Stomach smooth muscle (tissue), 2 donors: ENCODE measurements around the gene CCR2.

Experiments
- H3K27ac ChIP-seq: one replicate; pipeline ENCODE4 v1.7.0; 2013; ENCODE audit warnings: mild to moderate bottlenecking, low read length, inconsistent platforms
- H3K27me3 ChIP-seq, 2 donors: one replicate each; pipeline ENCODE4 v1.7.0; 2013; ENCODE audit warnings: low read length in 2 of 2; ENCODE audit not compliant: insufficient read depth in 2 of 2, control insufficient read depth in 1 of 2
- H3K36me3 ChIP-seq, 2 donors: one replicate each; pipeline ENCODE4 v1.7.0; 2013; ENCODE audit warnings: low read length in 2 of 2; ENCODE audit not compliant: control insufficient read depth in 2 of 2, insufficient read depth in 2 of 2
- H3K4me1 ChIP-seq: one replicate; pipeline ENCODE4 v1.7.0; 2013; ENCODE audit warnings: low read length; ENCODE audit not compliant: control insufficient read depth, insufficient read depth
- H3K4me3 ChIP-seq, 2 donors: one replicate each; pipeline ENCODE4 v1.7.0; 2013; ENCODE audit warnings: low read length in 2 of 2
- H3K9ac ChIP-seq, 2 donors: one replicate each; pipeline ENCODE4 v1.7.0; 2013; ENCODE audit warnings: low read length in 2 of 2, mild to moderate bottlenecking in 1 of 2
- H3K9me3 ChIP-seq, 2 donors: one replicate each; pipeline ENCODE4 v1.7.0; 2013; ENCODE audit warnings: low read length in 2 of 2; ENCODE audit not compliant: control insufficient read depth in 2 of 2
- donor health status: healthy.
- donor health status: Pancreatic carcinoma.

The CCR2 gene

GRCh38 chr3:46354984-46355383, 1.1 kb downstream of the CCR2 start:
- Histone ChIP-seq H3K9me3 (no peaks in the 10 kb centered on the region), H3K36me3 (no peaks in the 10 kb centered on the region), H3K9ac (no peak overlapping the region), H3K27ac (no peak overlapping the region), H3K4me1 (no peaks in the 10 kb centered on the region), H3K27me3 (peaks cover 0 to 6% of the 10 kb centered on the region in 2 donors), H3K4me3 (no peak overlapping the region)

DNA sequence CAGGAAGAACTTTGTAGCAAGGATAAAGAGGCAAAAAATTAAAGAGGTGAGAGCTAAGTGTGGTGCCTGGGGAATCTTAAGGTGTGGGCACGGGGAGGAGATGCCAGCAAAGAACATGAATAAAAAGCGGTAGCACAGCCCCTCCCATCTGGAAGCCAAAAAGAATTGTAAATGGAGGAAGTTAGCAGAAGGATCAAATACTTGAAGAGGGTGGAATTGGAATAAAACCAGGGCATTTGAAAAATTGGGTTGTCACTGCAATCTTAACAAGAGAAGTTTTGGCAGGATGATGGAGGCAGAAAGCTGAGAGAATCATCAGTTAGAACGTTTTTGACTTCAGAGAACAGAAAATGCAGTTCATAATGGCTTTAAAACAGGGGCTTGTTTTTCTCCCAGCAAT, 2.4 kb downstream of the CCR2 start:
- no peaks in the 10 kb centered on the region for H3K4me1 ChIP-seq
- H3K27me3 ChIP-seq = peaks cover 0 to 6% of the 10 kb centered on the region in 2 donors
- H3K9ac ChIP-seq = no peak overlapping the region
- no peak overlapping the region for H3K27ac ChIP-seq
- H3K4me3 ChIP-seq = no peak overlapping the region
- no peaks in the 10 kb centered on the region for H3K36me3 ChIP-seq
- no peaks in the 10 kb centered on the region for H3K9me3 ChIP-seq

- no peak overlapping the region for H3K4me3 ChIP-seq
- H3K4me1 ChIP-seq = no peaks in the 10 kb centered on the region
- no peak overlapping the region for H3K9ac ChIP-seq
- no peaks in the 10 kb centered on the region for H3K36me3 ChIP-seq
- peaks cover 0 to 6% of the 10 kb centered on the region in 2 donors for H3K27me3 ChIP-seq
- no peak overlapping the region for H3K27ac ChIP-seq
- no peaks in the 10 kb centered on the region for H3K9me3 ChIP-seq
Measured at GRCh38 chr3:46356909-46357308, 3.0 kb downstream of the CCR2 start.

- no peak overlapping the region for H3K9ac ChIP-seq
- no peaks in the 10 kb centered on the region for H3K4me1 ChIP-seq
- no peaks in the 10 kb centered on the region for H3K9me3 ChIP-seq
- H3K4me3 ChIP-seq = no peak overlapping the region
- peaks cover 0 to 4% of the 10 kb centered on the region in 2 donors for H3K27me3 ChIP-seq
- no peaks in the 10 kb centered on the region for H3K36me3 ChIP-seq
- no peak overlapping the region for H3K27ac ChIP-seq
Measured at GRCh38 chr3:46358466-46358865, 4.6 kb downstream of the CCR2 start.

DNA sequence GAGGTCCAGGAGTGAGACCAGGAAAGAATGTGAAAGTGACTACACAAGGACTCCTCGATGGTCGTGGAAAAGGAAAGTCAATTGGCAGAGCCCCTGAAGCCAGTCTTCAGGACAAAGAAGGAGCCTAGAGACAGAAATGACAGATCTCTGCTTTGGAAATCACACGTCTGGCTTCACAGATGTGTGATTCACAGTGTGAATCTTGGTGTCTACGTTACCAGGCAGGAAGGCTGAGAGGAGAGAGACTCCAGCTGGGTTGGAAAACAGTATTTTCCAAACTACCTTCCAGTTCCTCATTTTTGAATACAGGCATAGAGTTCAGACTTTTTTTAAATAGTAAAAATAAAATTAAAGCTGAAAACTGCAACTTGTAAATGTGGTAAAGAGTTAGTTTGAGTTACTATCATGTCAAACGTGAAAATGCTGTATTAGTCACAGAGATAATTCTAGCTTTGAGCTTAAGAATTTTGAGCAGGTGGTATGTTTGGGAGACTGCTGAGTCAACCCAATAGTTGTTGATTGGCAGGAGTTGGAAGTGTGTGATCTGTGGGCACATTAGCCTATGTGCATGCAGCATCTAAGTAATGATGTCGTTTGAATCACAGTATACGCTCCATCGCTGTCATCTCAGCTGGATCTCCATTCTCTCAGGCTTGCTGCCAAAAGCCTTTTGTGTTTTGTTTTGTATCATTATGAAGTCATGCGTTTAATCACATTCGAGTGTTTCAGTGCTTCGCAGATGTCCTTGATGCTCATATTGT, 6.0 kb downstream of the CCR2 start:
- Histone ChIP-seq H3K27ac (no peak overlapping the region), H3K9ac (no peak overlapping the region), H3K4me3 (peak overlapping the region in 1 of 2 donors; percentile 35), H3K36me3 (no peaks in the 10 kb centered on the region), H3K9me3 (no peaks in the 10 kb centered on the region), H3K27me3 (peaks cover 0 to 4% of the 10 kb centered on the region in 2 donors), H3K4me1 (no peaks in the 10 kb centered on the region)

GRCh38 chr3:46360907-46361306, 7.0 kb downstream of the CCR2 start:
- H3K9ac ChIP-seq = no peak overlapping the region
- H3K4me1 ChIP-seq = no peaks in the 10 kb centered on the region

DNA sequence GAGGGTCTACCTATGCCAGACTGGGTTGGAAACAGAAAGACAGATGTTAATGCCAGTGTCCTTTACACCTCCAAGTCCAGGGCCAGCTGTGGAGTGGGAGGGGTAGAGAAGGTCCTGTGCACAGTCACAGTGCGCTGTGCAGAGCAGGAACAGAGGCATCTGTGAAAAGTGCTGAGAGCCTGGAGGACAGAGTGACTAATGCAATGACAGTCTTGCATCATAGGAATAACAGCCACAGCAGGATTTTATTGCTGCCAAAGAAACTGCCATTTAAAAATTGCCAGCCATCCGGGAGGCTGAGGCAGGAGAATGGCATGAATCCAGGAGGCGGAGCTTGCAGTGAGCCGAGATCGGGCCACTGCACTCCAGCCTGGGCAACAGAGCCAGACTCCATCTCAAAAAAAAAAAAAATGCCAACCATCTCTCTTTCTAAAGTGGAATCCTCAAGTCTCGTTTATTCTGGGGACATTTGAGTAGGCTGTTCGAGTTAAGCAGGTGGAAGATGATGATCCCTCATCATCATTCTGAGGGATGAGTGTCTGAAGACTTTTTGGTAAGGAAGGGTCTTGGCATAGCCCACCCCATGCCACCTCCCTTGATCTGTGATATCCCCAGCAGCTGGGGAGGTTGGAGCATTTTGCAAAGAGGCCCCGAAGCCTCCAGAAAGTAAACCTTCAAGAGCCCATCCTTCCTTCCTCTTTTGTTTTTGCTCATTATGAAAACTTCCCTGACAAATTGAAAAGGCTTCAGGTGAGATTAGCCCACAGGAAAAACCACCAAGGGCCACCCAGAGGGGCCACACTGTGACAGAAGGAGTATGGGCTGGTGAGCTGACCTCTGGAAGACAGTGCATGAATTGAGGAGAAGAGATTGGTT, 7.7 kb downstream of the CCR2 start:
- Histone ChIP-seq H3K4me3 (no peak overlapping the region), H3K27me3 (peaks cover 0 to 5% of the 10 kb centered on the region in 2 donors), H3K36me3 (no peaks in the 10 kb centered on the region), H3K27ac (no peak overlapping the region), H3K4me1 (no peaks in the 10 kb centered on the region), H3K9ac (no peak overlapping the region), H3K9me3 (no peaks in the 10 kb centered on the region)

More at GRCh38 chr3:46360907-46361306, 7.0 kb downstream of the CCR2 start:
- H3K36me3 ChIP-seq = no peaks in the 10 kb centered on the region
- H3K27ac ChIP-seq = no peak overlapping the region
- H3K4me3 ChIP-seq = no peak overlapping the region
- no peaks in the 10 kb centered on the region for H3K9me3 ChIP-seq
- peaks cover 0 to 4% of the 10 kb centered on the region in 2 donors for H3K27me3 ChIP-seq

- H3K9me3 ChIP-seq = no peaks in the 10 kb centered on the region
- H3K9ac ChIP-seq = no peak overlapping the region
- H3K27me3 ChIP-seq = peaks cover 0 to 5% of the 10 kb centered on the region in 2 donors
- H3K4me3 ChIP-seq = no peak overlapping the region
- no peaks in the 10 kb centered on the region for H3K36me3 ChIP-seq
- no peaks in the 10 kb centered on the region for H3K4me1 ChIP-seq
- no peak overlapping the region for H3K27ac ChIP-seq
Measured at GRCh38 chr3:46365041-46365440, 11.1 kb downstream of the CCR2 start.

DNA sequence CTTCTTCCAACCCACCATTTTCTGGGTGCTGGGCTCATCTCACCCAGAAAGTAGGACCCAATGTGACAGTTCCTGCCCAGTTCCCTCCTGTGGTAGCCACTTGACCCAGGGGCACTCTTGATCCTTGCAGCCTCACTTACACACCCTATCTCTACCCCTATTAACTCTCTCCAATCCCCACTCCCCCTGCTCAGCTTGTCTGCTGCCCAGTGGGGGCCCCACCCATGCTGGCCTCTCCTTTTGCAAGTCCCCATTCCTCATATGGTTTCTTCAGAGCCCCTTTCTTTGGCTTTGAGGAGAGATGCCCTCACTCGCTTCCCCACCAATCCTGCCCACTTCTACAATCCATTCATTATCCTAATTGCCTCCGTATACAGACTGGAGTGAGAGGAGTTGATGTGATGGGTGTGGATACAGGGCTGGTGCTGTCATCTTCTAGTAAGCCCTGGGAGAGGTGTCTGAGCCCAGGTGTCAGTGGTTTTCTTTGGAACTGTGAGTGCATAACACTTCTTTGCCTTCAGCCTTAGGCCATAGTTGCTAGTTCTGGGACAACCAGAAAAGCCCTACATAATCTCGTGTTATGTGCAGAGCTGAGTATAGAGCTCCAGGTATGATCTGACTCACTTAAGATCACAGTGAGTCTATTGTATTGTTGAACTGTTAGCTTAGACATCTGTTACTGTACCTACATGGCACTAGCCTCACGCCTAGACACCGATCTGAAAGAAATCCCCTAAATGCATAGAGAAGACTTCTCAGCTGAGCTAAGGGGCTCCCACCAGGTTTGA, 12.0 kb downstream of the CCR2 start:
- Histone ChIP-seq H3K36me3 (no peaks in the 10 kb centered on the region), H3K27me3 (peaks cover 0 to 5% of the 10 kb centered on the region in 2 donors), H3K4me3 (no peak overlapping the region), H3K4me1 (no peaks in the 10 kb centered on the region), H3K27ac (no peak overlapping the region), H3K9ac (no peak overlapping the region), H3K9me3 (no peaks in the 10 kb centered on the region)

DNA sequence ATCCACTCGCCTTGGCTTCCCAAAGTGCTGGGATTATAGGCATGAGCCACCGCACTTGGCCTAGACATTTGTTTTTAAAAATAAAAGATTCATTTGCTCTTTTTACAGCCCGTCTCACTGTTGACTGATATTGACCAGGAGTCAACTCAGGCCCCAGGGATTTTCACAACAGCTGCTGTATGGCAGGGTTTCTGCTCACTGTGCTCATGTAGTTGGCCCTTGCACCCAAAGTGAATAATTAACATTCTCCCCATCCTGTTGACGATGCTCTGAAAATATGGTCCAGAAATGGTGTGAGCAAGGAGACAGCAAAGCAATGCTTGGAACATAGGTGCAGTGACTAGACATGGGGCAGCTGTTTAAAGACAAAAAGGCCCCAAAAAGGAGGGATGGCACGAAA, 13.9 kb downstream of the CCR2 start:
- Histone ChIP-seq H3K4me1 (no peaks in the 10 kb centered on the region), H3K9ac (no peak overlapping the region), H3K36me3 (no peaks in the 10 kb centered on the region), H3K27me3 (peaks cover 3 to 5% of the 10 kb centered on the region in 2 donors), H3K4me3 (no peak overlapping the region), H3K9me3 (no peaks in the 10 kb centered on the region), H3K27ac (no peak overlapping the region)
